Fibroblast of pulmonary artery (primary cell): ENCODE measurements around the gene HSFX4.
"Not testable (repeated sequence)": the region's sequence is repeated elsewhere in the genome, so short reads cannot be mapped to it uniquely, and the experiment has no call there.

ENCODE experiments used
- DNase-seq: peaks from one replicate; pipeline ENCODE4 v3.0.0-alpha.2; 2010; ENCODE audit warnings: low read depth
- H3K4me3 ChIP-seq: replicated peaks from 2 replicates; pipeline ENCODE4 v1.5.1; 2011; ENCODE audit warnings: low read depth, mild to moderate bottlenecking, control low read depth, low read length, moderate library complexity
- TF ChIP-seq, protein P1 (sequence below): IDR thresholded peaks from 2 replicates; pipeline ENCODE4 v1.5.1; 2011; ENCODE audit warnings: mild to moderate bottlenecking, control low read depth, low read length, inconsistent platforms; ENCODE audit errors: missing control alignments

The HSFX4 gene

DNA sequence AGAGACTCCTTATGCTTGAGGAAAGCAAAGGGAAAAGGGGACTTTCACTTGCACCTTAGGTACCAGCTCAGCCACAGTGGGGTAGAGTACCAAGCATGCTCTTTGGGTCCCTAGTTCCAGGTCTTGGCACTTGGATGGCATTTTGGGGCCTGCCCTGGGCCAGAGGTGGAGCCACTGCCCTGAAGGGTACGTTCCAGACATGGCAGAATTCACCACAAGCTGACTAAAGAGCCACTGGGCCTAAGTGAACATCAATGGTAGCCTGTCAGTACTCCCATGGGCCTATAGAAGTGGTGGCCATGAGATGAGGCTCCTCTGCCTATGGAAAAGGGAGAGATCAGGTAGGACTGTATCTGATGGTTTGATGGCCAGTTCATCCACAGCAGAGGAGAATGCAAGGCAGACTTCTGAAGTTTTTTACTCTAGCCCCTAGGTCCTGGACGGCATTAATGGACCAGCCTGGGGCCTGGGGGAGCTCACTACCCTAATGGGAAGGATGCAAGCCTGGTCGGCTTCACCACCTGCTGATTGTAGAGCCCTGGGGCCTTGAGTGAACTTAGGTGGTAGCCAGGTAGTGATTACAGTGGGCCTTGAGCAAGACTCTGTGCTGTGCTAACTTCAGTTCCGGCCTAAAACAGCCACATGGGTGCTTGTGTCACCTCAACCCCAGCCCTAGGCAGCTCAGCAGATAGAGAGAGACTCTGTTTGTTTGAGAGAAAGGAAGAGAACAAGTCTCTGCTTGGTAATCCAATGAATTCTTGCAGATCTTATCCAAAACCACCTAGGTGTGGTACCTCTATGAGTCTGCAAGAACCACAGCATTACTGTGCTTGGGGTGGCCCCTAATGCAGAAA, 19.8 kb upstream of the HSFX4 start:
- TF ChIP-seq, protein P1, sequence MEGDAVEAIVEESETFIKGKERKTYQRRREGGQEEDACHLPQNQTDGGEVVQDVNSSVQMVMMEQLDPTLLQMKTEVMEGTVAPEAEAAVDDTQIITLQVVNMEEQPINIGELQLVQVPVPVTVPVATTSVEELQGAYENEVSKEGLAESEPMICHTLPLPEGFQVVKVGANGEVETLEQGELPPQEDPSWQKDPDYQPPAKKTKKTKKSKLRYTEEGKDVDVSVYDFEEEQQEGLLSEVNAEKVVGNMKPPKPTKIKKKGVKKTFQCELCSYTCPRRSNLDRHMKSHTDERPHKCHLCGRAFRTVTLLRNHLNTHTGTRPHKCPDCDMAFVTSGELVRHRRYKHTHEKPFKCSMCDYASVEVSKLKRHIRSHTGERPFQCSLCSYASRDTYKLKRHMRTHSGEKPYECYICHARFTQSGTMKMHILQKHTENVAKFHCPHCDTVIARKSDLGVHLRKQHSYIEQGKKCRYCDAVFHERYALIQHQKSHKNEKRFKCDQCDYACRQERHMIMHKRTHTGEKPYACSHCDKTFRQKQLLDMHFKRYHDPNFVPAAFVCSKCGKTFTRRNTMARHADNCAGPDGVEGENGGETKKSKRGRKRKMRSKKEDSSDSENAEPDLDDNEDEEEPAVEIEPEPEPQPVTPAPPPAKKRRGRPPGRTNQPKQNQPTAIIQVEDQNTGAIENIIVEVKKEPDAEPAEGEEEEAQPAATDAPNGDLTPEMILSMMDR = no peak
- no peak overlapping the region for H3K4me3 ChIP-seq
- no peak for DNase-seq

DNA sequence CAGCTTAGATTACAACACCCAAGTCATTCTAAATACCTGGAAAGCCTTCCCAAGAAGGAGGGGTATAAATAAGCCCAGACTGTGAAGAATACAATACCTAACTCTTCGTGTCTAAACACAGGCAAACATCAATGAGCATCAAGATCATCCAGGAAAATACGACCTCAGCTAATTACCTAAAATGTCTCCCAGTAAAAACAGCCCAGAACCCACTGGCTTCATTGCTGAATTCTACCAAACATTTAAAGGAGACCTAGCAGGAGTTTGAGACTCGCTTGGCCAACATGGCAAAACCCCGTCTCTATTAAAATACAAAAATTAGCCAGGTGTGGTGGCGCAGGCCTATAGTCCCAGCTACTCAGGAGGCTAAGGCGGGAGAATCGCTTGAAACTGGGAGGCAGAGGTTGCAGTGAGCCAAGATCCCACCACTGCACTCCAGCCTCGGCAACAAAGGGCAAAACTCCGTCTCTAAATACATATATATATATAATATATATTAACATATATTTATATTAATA, 19.1 kb upstream of the HSFX4 start:
- TF ChIP-seq, protein P1 = no peak
- H3K4me3 ChIP-seq = no peak overlapping the region
- DNase-seq = no peak

DNA sequence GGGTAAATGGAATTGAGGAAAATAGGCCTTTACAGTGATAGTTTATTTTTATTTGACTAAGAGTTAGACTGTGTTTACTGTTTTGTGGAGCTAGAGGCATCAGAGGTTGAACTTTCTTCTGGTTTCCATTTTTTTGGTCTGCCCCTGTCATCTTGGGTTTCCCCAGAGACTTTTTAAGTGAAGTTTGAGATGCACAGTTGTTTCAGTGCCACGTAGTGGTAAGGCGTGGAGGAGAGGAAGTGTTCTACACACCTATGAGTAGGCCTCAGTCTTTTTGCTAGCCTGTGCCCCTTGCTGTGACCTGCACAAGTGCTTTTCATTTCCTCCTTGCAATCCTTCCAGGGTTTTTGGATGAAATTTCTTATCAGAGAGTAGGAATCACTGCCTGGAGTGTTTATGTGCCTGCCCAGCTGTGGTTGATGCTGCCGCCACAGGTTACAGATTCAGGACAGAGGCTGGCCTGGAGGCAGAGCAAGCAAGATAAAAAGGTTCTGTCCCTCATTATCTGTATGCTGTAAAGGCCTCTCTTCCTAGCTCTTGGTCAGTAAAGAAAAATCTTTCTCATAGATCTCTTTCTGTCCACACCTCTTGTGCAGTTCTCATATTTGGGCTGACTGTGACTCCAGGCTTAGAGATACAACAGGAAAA, 12.5 kb upstream of the HSFX4 start:
- H3K4me3 ChIP-seq = no peak overlapping the region
- TF ChIP-seq, protein P1 = no peak
- no peak for DNase-seq

DNA sequence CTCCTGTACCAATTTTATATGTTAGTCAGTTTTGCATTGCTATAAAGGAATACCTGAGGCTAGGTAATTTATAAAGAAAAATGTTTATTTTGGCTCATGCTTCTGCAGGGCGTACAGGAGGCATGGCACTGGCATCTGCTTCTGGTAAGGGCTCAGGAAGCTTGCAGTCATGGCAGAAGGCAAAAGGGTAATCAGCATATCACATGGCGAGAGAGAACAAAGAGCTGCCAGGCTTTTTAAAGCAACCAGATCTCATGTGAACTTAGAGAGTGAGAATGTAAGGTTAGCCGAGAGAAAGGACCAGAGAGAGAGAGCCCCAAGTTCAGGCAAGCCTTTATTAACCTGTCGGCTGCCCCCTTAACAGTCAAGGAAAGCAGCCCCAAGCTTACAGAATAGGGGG, 5.5 kb upstream of the HSFX4 start:
- not testable (repeated sequence) for DNase-seq

DNA sequence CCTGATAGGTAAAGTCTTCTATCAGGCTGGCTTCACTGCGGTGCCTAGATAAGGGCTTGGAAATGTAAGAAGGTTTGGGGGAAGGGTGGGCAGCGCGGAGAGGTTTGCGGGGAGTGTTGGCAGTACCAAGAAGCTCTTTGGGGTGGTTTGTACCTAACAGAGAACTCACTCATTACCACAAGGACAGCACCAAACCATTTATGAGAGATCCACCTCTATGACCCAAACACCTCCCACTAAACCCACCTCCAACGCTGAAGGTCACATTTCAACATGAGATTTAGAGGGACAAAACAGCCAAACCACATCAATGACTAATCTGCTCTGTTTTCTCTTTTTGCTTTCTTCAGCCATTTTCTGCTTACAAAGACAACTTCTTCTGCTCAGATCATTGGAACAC, 4.9 kb upstream of the HSFX4 start:
- not testable (repeated sequence) for DNase-seq, H3K4me3 ChIP-seq

More for the DNA sequence above, 5.5 kb upstream of the HSFX4 start:
- not testable (repeated sequence) for H3K4me3 ChIP-seq

DNA sequence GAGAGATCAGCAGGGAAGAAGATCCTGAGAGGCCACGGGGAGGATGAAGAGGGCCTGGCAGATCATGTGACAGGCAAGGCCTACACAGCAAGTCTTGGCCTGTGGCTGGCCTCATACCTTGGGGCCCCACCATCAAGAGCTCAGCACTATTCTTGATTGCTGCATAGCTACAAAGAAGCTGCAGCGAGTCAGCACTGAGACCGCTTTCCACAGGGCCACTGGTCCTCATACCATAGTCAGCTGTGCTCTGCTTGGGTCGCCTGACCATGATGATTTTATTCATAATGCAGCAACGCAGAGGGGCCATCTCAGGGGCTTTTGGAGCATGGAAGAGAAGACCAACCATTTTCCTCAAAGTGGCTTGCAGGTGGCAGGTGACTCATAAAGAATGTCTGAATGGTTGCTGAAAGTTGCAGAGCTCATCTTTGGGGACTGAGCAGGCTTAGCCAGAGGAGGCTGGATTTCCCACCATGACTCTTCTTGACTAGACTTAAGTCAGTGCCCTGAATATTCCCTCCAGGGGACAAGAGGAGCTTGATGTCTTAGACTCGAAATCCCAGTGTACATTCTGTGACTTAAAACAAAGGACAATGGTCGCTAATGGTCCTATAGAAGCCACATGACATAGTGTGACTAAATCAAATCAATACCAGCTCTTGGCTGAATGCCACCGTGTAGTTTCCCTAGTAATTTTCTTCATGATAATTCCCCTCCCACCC, 2.0 kb upstream of the HSFX4 start:
- not testable (repeated sequence) for H3K4me3 ChIP-seq, DNase-seq

DNA sequence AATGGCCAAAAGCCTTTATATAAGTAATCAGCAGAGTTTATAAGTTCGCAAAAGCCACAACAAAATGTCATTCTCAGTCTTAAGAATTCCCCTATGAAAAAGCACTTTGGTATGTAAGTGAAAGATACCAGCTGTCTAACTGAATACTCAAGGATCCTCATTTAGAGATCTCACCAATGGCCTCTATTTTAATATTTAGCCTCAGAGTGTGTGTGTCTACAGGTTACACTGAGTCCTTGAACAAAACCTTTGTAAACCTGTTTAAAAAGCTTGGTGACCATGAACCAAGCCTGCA, 1.5 kb upstream of the HSFX4 start:
- DNase-seq, H3K4me3 ChIP-seq: not testable (repeated sequence)

DNA sequence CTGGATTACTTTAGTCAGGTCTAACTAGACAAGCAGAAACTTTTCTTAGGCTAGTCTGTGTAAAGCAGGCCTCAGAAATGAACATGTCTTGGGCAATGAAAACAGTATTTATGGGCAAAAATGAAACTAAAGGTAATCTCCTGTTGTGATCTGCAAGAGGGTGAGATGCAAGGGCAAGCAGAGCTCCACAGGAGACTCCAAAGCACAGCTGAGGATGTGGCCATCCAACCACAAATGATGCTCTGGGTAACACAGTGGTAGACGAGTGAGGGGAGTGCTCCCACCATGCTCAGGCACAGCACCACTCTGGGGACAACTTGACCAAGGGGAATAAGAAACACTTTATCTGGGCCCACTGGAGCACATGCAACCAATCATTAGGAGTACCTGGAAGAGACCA, 738 bp upstream of the HSFX4 start:
- not testable (repeated sequence) for DNase-seq, H3K4me3 ChIP-seq

DNA sequence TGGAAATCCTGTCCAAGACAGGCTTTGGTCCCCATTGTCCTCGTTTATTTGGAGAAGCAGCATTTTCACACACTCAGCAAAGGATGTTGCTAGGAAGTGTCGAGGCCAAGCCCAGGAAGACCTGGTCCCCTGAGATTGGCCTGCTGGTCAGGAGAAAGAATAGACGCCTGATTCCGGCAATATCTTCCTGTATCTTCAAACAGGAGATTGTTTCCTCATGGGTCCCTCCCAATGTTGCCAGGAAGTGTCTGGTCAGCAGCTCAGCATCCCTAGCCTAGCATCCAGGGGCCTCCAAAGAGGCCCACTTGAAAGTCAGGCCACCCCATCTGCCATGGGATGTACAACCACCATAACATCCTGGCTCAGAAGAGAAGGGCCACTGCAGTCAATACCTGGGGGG, 2.0 kb downstream of the HSFX4 start:
- DNase-seq = not testable (repeated sequence)

DNA sequence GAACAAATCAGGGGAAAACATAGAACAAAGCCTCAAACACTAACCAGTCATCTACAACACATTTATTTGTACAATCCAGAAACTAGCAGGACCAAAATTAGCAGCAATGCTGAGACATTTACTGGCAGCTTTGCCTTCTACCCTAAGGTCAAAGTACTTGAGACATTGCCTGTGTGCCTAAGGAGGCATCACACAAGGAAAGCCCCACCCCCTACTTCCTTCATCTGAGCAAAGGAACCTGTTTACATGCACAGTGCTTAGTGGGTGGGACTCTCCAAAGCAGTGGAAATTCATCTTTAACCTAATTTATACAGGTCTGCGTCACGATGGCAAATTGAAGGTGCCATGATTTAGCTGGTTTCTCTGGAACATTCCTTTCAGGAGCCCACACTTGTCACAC, 2.8 kb downstream of the HSFX4 start:
- not testable (repeated sequence) for H3K4me3 ChIP-seq, DNase-seq

More for the DNA sequence above, 2.0 kb downstream of the HSFX4 start:
- not testable (repeated sequence) for H3K4me3 ChIP-seq

DNA sequence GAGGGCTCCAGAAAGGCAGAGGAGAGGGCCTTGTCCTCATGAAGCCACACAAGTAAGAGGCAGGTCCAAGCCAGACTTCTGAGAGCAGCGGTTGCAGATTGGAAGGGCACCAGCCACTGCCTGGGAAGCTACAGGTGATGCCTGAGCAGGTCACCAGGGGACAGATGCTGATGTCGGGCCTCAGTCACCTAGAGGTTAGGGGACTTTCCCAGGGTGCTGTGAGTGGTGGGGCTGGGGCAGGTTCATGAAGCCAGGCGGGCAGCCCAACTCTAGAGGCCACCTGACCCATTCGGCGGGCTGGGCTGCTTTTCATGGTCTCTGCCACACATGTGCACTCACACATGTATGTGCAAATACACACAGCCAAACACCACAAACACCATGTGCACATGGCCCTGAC, 3.6 kb downstream of the HSFX4 start:
- not testable (repeated sequence) for DNase-seq, H3K4me3 ChIP-seq

DNA sequence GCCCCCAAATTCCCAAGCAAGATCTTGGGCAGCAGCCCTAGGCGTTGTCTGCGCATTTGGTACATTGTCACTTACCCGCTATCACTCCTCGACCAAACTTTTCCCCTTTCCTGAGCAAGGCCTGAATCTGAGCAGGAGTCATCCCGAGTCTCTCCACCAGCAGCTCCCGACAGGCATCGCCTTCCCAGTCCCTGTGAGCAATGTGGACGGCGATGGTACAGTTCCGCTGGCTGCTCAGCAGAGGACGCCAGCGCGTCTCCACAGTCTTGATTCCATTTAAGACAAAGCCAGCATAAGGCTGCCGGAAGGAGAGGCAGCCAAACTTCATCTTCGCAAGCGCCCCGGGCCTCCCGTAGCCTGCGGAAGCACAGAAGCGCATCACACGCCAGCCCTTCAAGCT, 4.2 kb downstream of the HSFX4 start:
- DNase-seq, H3K4me3 ChIP-seq: not testable (repeated sequence)

DNA sequence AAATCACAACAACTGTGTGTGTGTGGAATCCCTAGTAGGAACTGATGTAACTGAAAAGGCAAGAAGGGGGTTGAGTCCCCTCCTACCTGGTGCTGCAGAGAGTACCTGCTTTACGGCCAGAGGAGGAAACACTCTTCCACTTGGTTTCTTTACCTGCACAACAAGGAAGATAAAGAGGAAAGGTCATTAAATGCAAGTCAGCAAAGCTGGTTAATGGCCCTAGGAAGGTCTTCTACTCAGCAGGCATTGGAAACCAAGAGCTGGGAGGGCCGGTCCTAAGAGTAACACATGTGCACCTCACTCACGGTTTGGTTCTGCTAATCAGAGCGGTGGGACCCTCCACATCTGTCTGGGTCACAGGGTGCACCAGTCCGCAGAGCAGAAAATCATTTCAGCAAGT, 8.0 kb downstream of the HSFX4 start:
- DNase-seq = not testable (repeated sequence)
- H3K4me3 ChIP-seq = peak overlapping the region; percentile 77
